Motor neuron (in vitro differentiated cells): ENCODE results near the gene PCK2. TPM values are rescaled to one million over a fixed set of nuclear protein-coding genes. Genes with fewer than 3 reads are reported as not detected.

Experiments
- ATAC-seq, 8 experiments: fragments of 200-7000 bp; cut with Tn5 transposase; replicated peaks in 6 of 8; 2 replicates each; pipeline ENCODE4 v1.8.0; 2021; ENCODE audit warnings: mild to moderate bottlenecking in 8 of 8, moderate library complexity in 8 of 8
- H3K27ac ChIP-seq, 2 donors: fragments of 250-450 bp; sonication (Bioruptor Pico); 2 replicates each; pipeline ENCODE4 v1.9.0; 2021; ENCODE audit warnings: antibody characterized with exemption in 2 of 2, mild to moderate bottlenecking in 2 of 2, moderate library complexity in 1 of 2
- H3K4me1 ChIP-seq, 2 donors: fragments of 250-450 bp; sonication (Bioruptor Pico); replicated peaks in 1 of 2; 2 replicates each; pipeline ENCODE4 v1.6.1; 2021; ENCODE audit warnings: antibody characterized with exemption in 2 of 2, mild to moderate bottlenecking in 2 of 2, moderate library complexity in 1 of 2
- H3K4me3 ChIP-seq, 5 donors: fragments of 250-450 bp; sonication (Bioruptor Pico); 2 replicates each; pipeline ENCODE4 v1.9.0; 2021; ENCODE audit warnings: antibody characterized with exemption in 5 of 5, mild to moderate bottlenecking in 5 of 5, moderate library complexity in 4 of 5
- WGBS, 10 experiments: fragments of 450-650 bp; shearing (Covaris generic); methylation state at CpG; one replicate each; pipeline ENCODE4 v1.0.0; 2022; 5-methylcytosine and 5-hydroxymethylcytosine counted together
- in situ Hi-C, 9 experiments: fragments of 400-800 bp; cut with MboI; loops; one replicate each; pipeline ENCODE4 v1.15.0; 2021; ENCODE audit warnings: low sequenced_read_pairs in 9 of 9, low pct_unique_long_range_greater_than_20kb in 2 of 9; ENCODE audit not compliant: unreplicated experiment in 9 of 9
- total RNA-seq, 8 experiments: library from RNA; unstranded; fragments of 300-600 nt; gene quantifications; 2 replicates each; pipeline versions ENCODE4 v1.2.3 to v1.2.4, GENCODE V29; 2022

The PCK2 gene
- total RNA-seq, 8 experiments from 2014 or later, result 7.6 to 66.5 (median 33.2) TPM

- in situ Hi-C loops, result no loop called here
- Histone ChIP-seq H3K27ac (no peak overlapping the region), H3K4me3 (no peak overlapping the region), H3K4me1 (peaks cover 31 to 32% of the 10 kb centered on the region in 2 donors)
- ATAC-seq, result peak in 1 of 8 experiments; percentile 26
- WGBS, 10 experiments, result 33 to 100% (median 82%) methylated on average over 1 to 3 of the region's 11 CpGs; no CpG with 5 or more reads in 4 of the 10 experiments
These were observed 19.3 kb upstream of the PCK2 start for GRCh38 chr14:24074625-24075484.

GRCh38 chr14:24075485-24076301, 18.4 kb upstream of the PCK2 start:
- H3K4me1 ChIP-seq, result peaks cover 40% of the 10 kb centered on the region in 2 donors
- H3K4me3 ChIP-seq, result no peak overlapping the region
- in situ Hi-C loops, result no loop called here
- no peak for ATAC-seq
- 49 to 100% (median 80%) methylated on average over 1 to 4 of the region's 11 CpGs; no CpG with 5 or more reads in 3 of the 10 experiments for WGBS, 10 experiments
- H3K27ac ChIP-seq, result no peak overlapping the region

GRCh38 chr14:24076302-24076601, 17.9 kb upstream of the PCK2 start:
- H3K4me1 ChIP-seq, result peaks cover 37 to 41% of the 10 kb centered on the region in 2 donors
- ATAC-seq, result no peak
- WGBS, 10 experiments, result 66 to 100% (median 97%) methylated on average over 5 to 7 of the region's 10 CpGs; no CpG with 5 or more reads in 7 of the 10 experiments
- no peak overlapping the region for H3K27ac ChIP-seq
- no peak overlapping the region for H3K4me3 ChIP-seq
- in situ Hi-C loops, result no loop called here

- no peak for ATAC-seq
- Histone ChIP-seq H3K4me3 (no peak overlapping the region), H3K27ac (no peak overlapping the region), H3K4me1 (peaks cover 40 to 45% of the 10 kb centered on the region in 2 donors)
- WGBS, 10 experiments, result 20 to 60% methylated on average over 1 of the region's 23 CpGs; no CpG with 5 or more reads in 8 of the 10 experiments
- in situ Hi-C loops, result no loop called here
These were observed 17.0 kb upstream of the PCK2 start for GRCh38 chr14:24077086-24077485.

GRCh38 chr14:24078146-24078545, 16.0 kb upstream of the PCK2 start:
- H3K4me3 ChIP-seq, result no peak overlapping the region
- no peak for ATAC-seq
- WGBS, 10 experiments, result 10% methylated on average over 2 of the region's 3 CpGs; no CpG with 5 or more reads in 9 of the 10 experiments
- peaks cover 40 to 47% of the 10 kb centered on the region in 2 donors for H3K4me1 ChIP-seq
- peak overlapping the region in 1 of 2 donors; percentile 30 for H3K27ac ChIP-seq
- in situ Hi-C loops, result no loop called here

- 0 to 75% (median 15%) methylated on average over 1 to 4 of the region's 9 CpGs; no CpG with 5 or more reads in 6 of the 10 experiments for WGBS, 10 experiments
- H3K27ac ChIP-seq, result peak overlapping the region; percentile 73 to 86
- peaks cover 40 to 47% of the 10 kb centered on the region in 2 donors for H3K4me1 ChIP-seq
- no peak overlapping the region for H3K4me3 ChIP-seq
- peak in 5 of 8 experiments; percentile 68 to 88 (median 73) for ATAC-seq
- in situ Hi-C loops, result no loop called here
These were observed 14.5 kb upstream of the PCK2 start for GRCh38 chr14:24079491-24080141.

GRCh38 chr14:24080142-24080530, 14.0 kb upstream of the PCK2 start:
- in situ Hi-C loops, result no loop called here
- Histone ChIP-seq H3K27ac (peak overlapping the region; percentile 73 to 86), H3K4me1 (peaks cover 40 to 47% of the 10 kb centered on the region in 2 donors), H3K4me3 (no peak overlapping the region)
- ATAC-seq, result peak in 2 of 8 experiments; percentile 6 to 7
- WGBS, 10 experiments, result 32 to 93% (median 40%) methylated on average over 1 to 3 of the region's 6 CpGs; no CpG with 5 or more reads in 5 of the 10 experiments

GRCh38 chr14:24080888-24081738, 13.0 kb upstream of the PCK2 start:
- Histone ChIP-seq H3K4me1 (peaks cover 40 to 47% of the 10 kb centered on the region in 2 donors), H3K27ac (peak overlapping the region; percentile 73 to 86), H3K4me3 (peak overlapping the region; percentile 29 to 38 (median 34))
- WGBS, 10 experiments, result 0 to 20% (median 8%) methylated on average over 1 to 16 of the region's 74 CpGs; no CpG with 5 or more reads in 6 of the 10 experiments
- in situ Hi-C loops, result no loop called here
- ATAC-seq, result peak; percentile 69 to 91 (median 78)

GRCh38 chr14:24081739-24082211, 12.3 kb upstream of the PCK2 start:
- no peak for ATAC-seq
- 43 to 100% (median 83%) methylated on average over 1 to 4 of the region's 26 CpGs; no CpG with 5 or more reads in 5 of the 10 experiments for WGBS, 10 experiments
- Histone ChIP-seq H3K27ac (peak overlapping the region; percentile 73 to 86), H3K4me1 (peaks cover 40 to 47% of the 10 kb centered on the region in 2 donors), H3K4me3 (peak overlapping the region; percentile 29 to 38 (median 34))
- in situ Hi-C loops, result no loop called here

GRCh38 chr14:24082411-24083080, 11.6 kb upstream of the PCK2 start:
- H3K4me3 ChIP-seq, result no peak overlapping the region
- ATAC-seq, result no peak
- H3K4me1 ChIP-seq, result peaks cover 40 to 46% of the 10 kb centered on the region in 2 donors
- 100% methylated on average over 1 of the region's 5 CpGs; no CpG with 5 or more reads in 8 of the 10 experiments for WGBS, 10 experiments
- in situ Hi-C loops, result no loop called here
- peak overlapping the region in 1 of 2 donors; percentile 86 for H3K27ac ChIP-seq

- in situ Hi-C loops, result no loop called here
- 60 to 100% (median 75%) methylated on average over 1 to 3 of the region's 3 CpGs; no CpG with 5 or more reads in 2 of the 10 experiments for WGBS, 10 experiments
- H3K27ac ChIP-seq, result no peak overlapping the region
- peaks cover 33 to 37% of the 10 kb centered on the region in 2 donors for H3K4me1 ChIP-seq
- ATAC-seq, result no peak
- no peak overlapping the region for H3K4me3 ChIP-seq
These were observed 10.6 kb upstream of the PCK2 start for GRCh38 chr14:24083462-24083861.
